HG02571 (cell line): ENCODE measurements around the gene ACVR2A.
A peak's percentile ranks its signal among the peaks of the same experiment; 100 is the strongest.

Source experiments
- ATAC-seq: cut with Tn5 transposase; IDR thresholded peaks from one replicate; pipeline ENCODE4 v1.9.1; 2021; ENCODE audit warnings: mild to moderate bottlenecking, moderate library complexity; ENCODE audit not compliant: unreplicated experiment

ACVR2A gene

GRCh38 chr2:147844697-147845410, at the start of gene ACVR2A:
ACVR2A (plus strand) TSS chr2:147845029; CDS start chr2:147845153, 124 bp downstream.
- ATAC-seq, result peak; percentile 35

DNA sequence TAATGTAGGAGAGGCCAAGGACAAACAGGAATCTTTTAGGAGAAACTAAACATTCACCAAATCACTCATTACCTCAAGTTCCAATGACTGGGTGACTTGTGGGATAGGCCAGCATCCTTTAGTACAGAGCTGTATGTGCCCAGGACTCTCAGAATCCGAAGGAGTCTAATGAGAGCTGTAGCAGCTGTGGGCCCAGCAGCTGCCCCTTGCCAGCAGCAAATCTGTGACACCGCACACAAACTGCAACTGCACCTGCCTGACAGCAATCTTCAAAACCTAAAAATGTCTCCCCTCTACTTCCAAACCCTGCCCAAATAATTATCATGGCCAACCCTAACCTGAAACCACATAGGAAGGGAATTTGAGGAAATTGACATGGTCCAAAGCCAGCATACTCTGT, 44.5 kb upstream of the ACVR2A start:
- no peak for ATAC-seq

DNA sequence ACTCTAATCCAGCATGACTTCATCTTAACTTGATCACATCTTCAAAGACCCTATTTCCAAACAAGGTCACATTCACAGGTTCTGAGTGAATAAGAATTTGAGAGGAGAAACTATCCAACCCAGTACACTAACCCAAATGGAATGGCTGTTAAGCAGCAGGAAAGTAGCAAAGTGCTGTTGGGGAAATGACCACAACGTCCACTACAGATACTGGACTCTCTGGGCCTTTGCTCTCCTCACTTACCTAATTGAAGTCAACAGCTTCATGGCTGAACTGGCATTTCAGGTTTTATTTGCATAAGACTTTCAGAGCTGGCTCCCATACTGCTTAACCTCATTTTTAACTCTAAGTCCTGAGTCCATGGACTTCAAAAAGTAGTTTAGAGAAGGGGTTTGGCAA, 38.0 kb upstream of the ACVR2A start:
- no peak for ATAC-seq

- ATAC-seq, result no peak
These were observed 36.3 kb upstream of the ACVR2A start for GRCh38 chr2:147808520-147808919.

- ATAC-seq, result no peak
These were observed 33.7 kb upstream of the ACVR2A start for GRCh38 chr2:147810883-147811765.

GRCh38 chr2:147818741-147819140, 26.1 kb upstream of the ACVR2A start:
- no peak for ATAC-seq

DNA sequence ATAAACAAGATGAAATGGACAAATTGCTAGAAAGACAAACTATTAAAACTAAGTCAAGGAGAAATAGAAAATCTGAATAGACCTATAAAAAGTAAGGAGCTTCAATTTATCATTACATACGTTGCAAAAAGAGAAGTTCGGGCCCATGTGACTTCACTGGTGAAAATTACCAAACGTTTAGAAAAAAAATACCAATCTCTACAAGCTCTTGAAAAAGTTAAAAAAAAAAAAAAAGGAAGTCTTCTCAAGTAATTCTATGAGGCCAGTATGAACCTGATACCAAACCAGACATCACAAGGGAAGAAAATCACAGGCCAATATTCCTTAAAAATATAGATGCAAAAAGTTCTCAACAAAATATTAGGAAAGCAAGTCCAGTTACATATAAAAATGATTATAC, 20.2 kb upstream of the ACVR2A start:
- no peak for ATAC-seq

GRCh38 chr2:147826278-147827087, 18.3 kb upstream of the ACVR2A start:
- ATAC-seq, result no peak

GRCh38 chr2:147827088-147827375, 17.8 kb upstream of the ACVR2A start:
- ATAC-seq, result no peak

GRCh38 chr2:147829106-147829505, 15.7 kb upstream of the ACVR2A start:
- ATAC-seq, result no peak

DNA sequence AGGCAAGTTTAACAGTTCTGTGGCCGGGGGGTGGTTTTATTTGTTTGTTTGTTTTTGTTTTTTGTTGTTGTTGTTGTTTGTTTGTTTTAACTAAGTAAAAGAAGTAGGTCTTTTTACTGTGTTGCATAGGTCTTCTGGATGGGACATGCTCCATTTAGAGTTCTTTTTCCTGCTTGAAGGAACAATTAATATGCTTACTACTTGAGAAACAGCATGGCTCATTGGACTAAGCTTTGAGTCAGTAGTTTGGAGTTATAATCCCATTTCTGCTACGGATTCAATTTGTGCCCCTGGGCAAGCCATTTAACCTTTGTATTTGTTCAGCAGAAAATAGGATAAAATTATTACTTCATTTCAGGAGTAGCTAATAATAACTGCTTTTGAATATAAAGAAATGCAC, 8.7 kb upstream of the ACVR2A start:
- no peak for ATAC-seq

GRCh38 chr2:147843391-147843863, 1.4 kb upstream of the ACVR2A start:
- ATAC-seq, result no peak

DNA sequence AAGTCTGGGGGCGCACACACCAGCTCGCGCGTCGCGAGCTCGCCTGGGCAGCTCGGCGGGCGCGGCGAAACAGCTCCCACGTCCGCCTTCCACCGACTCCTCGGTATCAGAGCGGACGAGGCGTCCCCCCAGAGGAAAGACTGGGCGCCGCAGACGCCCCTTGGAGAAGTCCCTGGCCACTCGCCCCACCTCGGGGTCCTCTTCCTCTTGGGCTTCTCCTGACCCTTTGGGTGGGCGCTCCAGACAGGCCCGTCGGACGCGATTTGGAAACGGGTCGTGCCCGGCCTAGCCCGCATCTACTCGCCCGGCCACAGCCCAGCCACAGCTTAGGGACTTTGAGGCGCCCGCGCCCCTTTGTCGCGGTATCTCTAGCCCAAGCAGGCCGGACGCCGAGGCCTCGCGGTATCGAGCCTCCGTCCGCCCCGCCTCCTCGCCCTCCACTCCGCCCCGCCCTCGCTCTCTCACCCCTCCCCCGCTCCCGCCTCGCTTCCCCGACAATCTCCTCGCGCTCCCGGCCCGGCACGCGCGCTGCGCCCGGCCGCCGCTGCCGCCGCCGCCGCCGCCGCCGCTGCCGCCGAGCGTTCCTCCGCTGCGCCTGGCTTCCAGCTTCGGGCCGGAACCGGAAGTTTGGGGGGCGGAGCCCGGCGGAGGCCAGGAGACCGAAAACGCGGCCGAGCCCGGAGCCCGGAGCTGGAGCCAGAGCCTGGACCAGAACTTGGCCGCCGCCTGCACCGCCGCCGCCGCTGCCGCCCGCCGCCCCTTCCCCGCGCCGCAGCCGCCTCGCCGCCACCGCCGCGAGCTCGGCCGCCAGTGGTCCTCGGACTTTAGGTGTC, 749 bp upstream of the ACVR2A start:
- peak; percentile 84 for ATAC-seq

- ATAC-seq, result peak; percentile 37
These were observed 662 bp downstream of the ACVR2A start for GRCh38 chr2:147845411-147845971.

- no peak for ATAC-seq
These were observed 1.7 kb downstream of the ACVR2A start for GRCh38 chr2:147846412-147847081.

DNA sequence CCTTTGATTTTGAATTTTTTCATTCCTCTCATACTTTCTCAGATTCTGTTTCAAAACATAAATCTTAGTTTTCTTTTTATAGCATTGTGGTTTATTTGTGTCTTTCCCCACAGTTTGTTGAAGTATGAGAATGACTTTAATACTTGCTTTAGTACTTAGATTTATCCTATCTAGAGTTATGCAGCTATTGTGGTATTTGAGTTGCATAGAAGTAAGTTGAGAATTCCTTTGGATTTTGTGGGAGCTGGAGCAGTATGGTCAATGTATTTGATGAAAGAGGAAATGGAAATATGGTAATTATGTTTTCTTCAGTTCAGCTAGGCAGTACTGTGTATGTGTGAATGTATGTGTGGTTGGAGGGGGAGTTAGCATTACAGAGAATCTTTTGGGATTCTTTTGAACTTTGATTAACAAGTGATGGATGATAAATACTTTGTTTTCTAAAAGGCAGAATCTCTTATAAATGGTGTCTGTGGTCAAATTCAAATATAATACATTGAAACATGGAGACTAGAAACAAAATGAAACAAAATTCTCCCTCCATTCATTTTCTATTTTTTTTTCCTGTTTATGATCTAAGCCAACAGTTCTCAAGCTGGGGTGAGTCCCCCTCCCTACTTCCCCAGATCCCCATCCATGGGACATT, 3.0 kb downstream of the ACVR2A start:
- ATAC-seq, result no peak

- ATAC-seq, result no peak
These were observed 6.0 kb downstream of the ACVR2A start for GRCh38 chr2:147850838-147851237.

DNA sequence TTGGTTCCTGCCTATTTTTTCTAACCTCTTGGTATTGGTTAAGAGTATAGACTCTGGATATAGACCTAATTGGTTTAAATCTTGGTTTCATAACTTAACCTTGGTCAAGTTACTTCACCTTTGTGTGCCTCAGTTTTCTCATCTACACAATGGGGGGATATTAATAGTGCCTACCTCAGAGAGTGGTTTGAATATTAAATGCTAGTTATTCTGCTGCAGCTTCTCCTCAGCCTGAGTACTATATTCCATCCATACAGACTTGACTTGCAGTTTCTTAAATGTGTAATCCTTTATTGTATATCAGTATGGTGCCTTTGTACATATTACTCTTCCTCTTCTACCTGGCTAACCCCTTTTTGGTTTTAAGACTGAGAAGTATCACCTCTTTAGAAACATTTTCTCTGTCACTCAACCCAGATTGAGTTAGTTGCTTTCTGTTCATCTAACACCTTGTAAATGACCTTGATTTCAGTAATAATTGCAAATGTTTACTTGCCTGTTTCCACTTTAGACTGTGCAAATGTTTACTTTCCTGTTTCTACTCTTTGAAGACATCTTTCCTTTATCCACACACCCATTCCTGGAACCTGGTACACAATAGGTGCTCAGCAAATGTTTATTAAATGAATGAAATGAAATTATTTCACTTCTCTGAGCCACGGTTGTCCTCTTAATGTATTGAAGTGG, 6.6 kb downstream of the ACVR2A start:
- ATAC-seq, result no peak
